GM12878 (cell line): ENCODE results near the gene GRAMD2B. TPM values are rescaled to one million over a fixed set of nuclear protein-coding genes. Genes with fewer than 3 reads are reported as not detected.

ENCODE experiments used
- BACH1 ChIP-seq: fragments of 450-650 bp; IDR thresholded peaks from 2 replicates; pipeline ENCODE4 v1.6.1; 2017; ENCODE audit warnings: mild to moderate bottlenecking, borderline replicate concordance
- CREM ChIP-seq: IDR thresholded peaks from 2 replicates; pipeline ENCODE4 v1.6.1; 2014; ENCODE audit warnings: antibody characterized with exemption, low read depth
- GATAD2B ChIP-seq: fragments of 450-650 bp; conservative IDR thresholded peaks from 2 replicates; pipeline ENCODE4 v1.6.1; 2017; ENCODE audit warnings: low read depth, mild to moderate bottlenecking, moderate library complexity
- NFYA ChIP-seq: IDR thresholded peaks from 2 replicates; pipeline ENCODE4 v1.6.1; 2011; ENCODE audit warnings: low read depth, mild to moderate bottlenecking, low read length, improper control_type of control experiment, borderline replicate concordance
- PRDM15 ChIP-seq: fragments of 450-650 bp; formaldehyde crosslinking; IDR thresholded peaks from 2 replicates; pipeline ENCODE4 v1.4.0; 2020; ENCODE audit warnings: mild to moderate bottlenecking, moderate library complexity
- ZBTB33 ChIP-seq: fragments of 450-650 bp; IDR thresholded peaks from 2 replicates; pipeline ENCODE4 v1.6.1; 2017; ENCODE audit warnings: mild to moderate bottlenecking
- polyA plus RNA-seq, 11 experiments: library from polyadenylated mRNA; depleted of rRNA in 4 of 11; unstranded in 6 of 11; stranded (reverse) in 5 of 11; fragments of >200 nt; fragmentation: Nextera tagmentation in 4 of 11; fragmentation: Illumina TruSeq in 1 of 11; extraction: Ambion mirVana in 4 of 11; extraction: Trizol in 1 of 11; gene quantifications; 1 replicate in 1 of 11; 2 replicates in 10 of 11; pipeline versions ENCODE4 v1.2.1 to v1.2.3, GENCODE V29; 2011 to 2016; ENCODE audit warnings: inconsistent platforms in 2 of 11, missing spikeins in 2 of 11, low read depth in 1 of 11
- total RNA-seq, 4 experiments: library from RNA; depleted of rRNA in 3 of 4; stranded (reverse); fragments of >200 nt in 3 of 4; fragmentation: Illumina TruSeq in 1 of 4; extraction: Trizol in 1 of 4; gene quantifications; 2 replicates each; pipeline versions ENCODE4 v1.2.1 to v1.2.3, GENCODE V29; 2013 to 2021

The GRAMD2B gene
- total and polyA plus RNA-seq, 10 of the 15 experiments (the other 5 are each of a cell fraction or from before 2014, with no cell fraction given), result 1.9 to 21.5 (median 8.4) TPM

- TF ChIP-seq PRDM15 (CRISPR knock-in tag) (no peak), GATAD2B (no peak), ZBTB33 (no peak), NFYA (no peak), CREM (peak; percentile 75; the same call in 1 of the 2 replicates), BACH1 (no peak)
These were observed 23.5 kb downstream of the GRAMD2B start (continued) for GRCh38 chr5:126446498-126447224.
